ENCODE measurements around the gene PEF1.

- no peak for TF ChIP-seq EZH2 (IDR thresholded peaks at IDR 0.05; ENCODE audit: insufficient read depth, poor library complexity, severe bottlenecking)
- no peak for TF ChIP-seq EZH2phosphoT487 (IDR thresholded peaks at IDR 0.05; ENCODE audit: insufficient read depth, low read depth)
Measured at GRCh38 chr1:31669786-31670592, 25.3 kb upstream of the PEF1 start.
